Stimulated activated CD8-positive, alpha-beta memory T cell treated with anti-CD3 and anti-CD28 coated beads, Interleukin-4, amount 100 ng/mL, for 24 hours (primary cell): ENCODE measurements around the gene ABHD14A.

Experiments used
- DNase-seq: peaks from one replicate; pipeline ENCODE4 v3.0.0-alpha.2; 2020; ENCODE audit warnings: low read depth

The ABHD14A gene

DNA sequence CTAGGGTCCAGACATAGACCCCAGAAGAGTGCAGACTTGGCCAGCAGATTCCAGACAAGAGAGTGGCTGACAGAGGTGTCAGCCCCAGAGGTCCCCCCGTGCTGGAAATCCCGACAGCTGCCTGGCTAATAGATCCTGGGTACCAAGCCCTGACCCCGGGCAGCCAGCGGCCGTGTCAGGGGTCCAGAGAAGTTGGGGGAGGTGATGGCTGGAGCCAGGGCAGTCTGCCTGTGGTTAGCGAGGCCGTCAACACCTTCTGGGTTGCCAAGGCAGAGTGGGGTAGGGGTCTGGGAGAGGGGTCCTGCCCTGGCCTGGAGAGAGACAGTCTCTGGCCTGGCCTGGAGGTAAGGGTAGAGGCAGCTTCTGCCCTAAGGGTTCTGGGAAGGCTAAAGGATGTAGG lies 45.9 kb downstream of the ABHD14A start:
- DNase-seq = no peak

- no peak for DNase-seq
These were observed 46.8 kb downstream of the ABHD14A start for GRCh38 chr3:52021489-52022268.

GRCh38 chr3:52022323-52023100 lies 47.6 kb downstream of the ABHD14A start:
- DNase-seq = no peak

DNA sequence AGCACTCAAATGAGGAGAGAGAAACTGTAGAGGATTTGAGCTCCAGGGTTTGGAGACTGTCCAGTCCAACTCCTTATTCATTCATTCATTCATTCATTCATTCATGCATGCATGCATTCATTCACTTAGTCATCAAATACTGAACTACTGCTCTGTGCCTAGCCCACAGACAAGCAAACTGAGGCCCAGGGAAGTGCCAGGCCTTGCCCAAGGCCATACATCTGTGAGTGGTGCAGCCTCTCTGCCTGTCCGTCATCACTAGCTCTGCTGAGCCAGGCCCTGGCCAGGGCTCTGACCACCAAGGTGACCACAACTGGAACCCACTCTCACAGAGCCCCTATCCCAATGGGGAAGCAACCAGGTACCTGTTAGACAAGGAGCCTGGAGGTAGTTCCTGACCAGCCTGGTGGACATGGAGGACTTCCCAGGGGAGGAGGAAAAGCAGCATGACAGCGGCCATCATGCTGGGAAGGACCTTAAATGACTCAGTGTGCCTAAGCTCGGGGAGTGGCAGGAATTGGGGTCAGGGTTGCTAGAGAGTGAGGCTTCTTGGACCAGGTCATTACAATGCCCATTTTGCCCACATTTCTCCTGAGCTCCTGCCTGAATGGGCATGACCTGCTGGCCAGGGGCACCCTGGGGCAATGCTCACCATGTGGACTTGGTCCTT lies 48.4 kb downstream of the ABHD14A start:
- DNase-seq = no peak

DNA sequence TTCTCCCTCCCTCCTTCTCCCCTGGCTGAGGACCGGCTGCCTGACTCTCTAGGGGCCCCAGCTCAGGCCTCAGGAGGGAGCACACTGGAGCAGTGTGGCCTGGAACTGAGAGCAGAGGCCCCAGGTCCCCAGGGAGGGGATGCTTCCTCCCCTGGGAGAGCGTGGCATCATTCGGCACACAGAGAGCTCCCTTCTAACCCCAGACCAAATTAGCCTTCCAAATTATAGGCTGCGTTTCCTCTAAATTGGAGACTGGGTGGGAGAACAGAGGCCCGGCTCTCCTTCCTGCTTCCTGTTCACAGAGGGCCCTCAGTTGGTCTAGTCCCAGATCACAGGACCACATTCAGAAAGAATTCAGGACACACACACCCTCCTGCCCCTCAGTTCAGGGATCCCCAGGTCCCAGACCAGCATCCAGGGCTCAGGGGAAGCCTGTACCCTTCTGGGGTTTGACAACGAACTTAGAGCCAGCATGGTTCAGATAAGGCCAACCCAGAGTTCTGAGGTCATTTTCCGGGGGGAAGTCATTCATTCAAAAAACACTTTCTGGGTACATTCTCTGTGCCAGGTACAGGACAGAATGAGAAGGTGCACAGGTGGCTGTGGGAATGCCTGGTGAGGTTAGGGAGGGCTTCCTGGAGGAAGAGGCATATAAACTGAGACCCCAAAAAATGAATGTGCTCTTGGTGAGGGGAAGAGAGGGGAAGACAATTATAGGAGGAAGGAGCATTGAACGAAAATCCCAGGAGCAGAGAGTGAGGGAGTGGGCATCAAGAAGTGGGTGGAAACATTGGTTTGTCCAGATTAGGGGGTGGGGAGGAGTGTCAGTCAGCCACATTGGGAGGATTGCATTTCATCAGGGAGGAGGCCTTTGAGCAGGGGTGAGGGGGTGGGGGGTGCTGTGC lies 49.2 kb downstream of the ABHD14A start:
- no peak for DNase-seq

DNA sequence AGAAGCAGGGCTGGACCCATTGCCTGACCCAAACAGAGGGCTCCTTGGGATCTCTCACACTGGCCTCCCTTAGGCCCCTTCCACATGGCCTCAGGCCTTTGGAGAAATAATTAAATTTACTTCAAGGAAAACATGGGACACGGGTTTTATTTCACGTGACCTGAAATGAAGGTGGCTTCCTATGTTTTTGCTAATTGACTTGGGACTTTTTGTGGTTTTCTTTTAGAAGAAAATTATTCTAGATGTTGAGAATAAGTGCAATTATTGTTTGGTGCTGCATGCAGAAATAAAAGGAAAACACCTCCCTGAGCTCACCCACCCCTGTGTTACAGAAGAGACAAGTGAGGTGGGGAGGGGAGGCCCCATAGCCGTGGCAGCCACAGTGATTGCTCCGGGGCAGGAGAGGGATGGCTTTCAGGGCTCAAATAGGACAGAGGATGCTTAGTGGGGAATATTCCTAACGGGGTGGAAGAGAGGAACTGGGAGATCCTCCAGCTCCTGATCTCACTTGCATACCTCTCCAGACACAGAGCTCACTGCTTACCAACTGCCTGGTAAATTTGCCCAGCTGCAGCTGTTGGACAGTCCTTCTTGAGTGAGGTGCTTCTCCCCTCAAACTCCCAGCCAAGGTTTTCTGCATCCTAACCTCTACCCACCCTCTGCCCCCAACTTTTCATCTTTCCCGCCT lies 50.0 kb downstream of the ABHD14A start:
- DNase-seq = no peak

- no peak for DNase-seq
These were observed 50.6 kb downstream of the ABHD14A start for GRCh38 chr3:52025453-52025852.

GRCh38 chr3:52026041-52026440 lies 51.2 kb downstream of the ABHD14A start:
- no peak for DNase-seq

DNA sequence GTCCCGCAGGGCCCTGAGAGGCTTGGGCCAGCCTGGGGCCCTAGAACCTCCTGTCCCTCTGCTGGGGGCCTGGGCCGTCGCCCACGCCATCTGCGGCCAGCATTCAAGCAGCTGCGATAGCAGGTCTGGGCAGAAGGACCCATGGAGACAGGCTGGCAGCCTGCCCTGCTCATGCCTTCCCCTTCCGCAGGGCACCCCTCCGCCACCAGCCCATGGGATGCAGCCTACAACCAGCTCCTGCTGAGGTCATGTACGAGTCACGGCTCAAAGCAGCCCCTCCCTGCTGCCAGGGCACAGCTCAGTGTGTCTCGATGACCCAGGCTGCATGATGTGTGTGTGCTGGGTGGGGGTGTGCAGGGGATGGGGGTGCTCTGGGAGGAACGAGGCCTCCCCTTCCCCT lies 53.7 kb downstream of the ABHD14A start:
- no peak for DNase-seq

- no peak for DNase-seq
These were observed 54.2 kb downstream of the ABHD14A start for GRCh38 chr3:52029053-52029452.

DNA sequence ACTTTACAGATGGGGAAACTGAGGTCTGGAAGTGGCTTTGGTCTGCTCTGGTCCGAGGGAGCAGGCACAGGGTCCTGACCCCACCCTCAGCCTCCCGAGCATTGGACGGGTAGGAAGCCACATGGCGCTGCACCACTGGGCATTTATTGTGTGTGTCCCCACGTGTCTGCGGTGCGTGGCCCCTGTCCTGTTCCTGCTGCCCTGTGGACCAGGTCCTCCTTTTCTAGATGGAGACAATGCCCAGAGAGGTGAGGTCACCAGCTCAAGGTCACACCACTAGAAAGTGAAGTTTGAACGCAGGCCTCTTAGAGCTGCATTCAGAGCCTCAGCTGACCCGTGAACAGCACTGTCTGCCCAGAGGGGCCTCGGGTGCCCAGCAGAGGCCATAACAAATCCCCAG lies 54.7 kb downstream of the ABHD14A start:
- DNase-seq = no peak
